ENCODE results near the gene KSR2. TPM values are rescaled to one million over a fixed set of nuclear protein-coding genes. Genes with fewer than 3 reads are reported as not detected.

KSR2 gene
- total RNA-seq, 2 experiments from 2014 or later: 0.03 to 0.15 TPM

GRCh38 chr12:117744418-117744817 lies 224.4 kb downstream of the KSR2 start:
- no peaks in the 10 kb centered on the region for H4K20me1 ChIP-seq (ENCODE audit: insufficient read depth, low read length)
- H3K9me2 ChIP-seq (ENCODE audit: insufficient read depth, low read length): no peaks in the 10 kb centered on the region
- intact Hi-C loops (cut with micrococcal nuclease; ENCODE audit: unreplicated experiment): no loop called here
- no peak overlapping the region for H3K4me2 ChIP-seq (ENCODE audit: low read length)
- H3K36me3 ChIP-seq (ENCODE audit: insufficient read depth, low read length): no peaks in the 10 kb centered on the region
- H3K4me1 ChIP-seq (ENCODE audit: insufficient read depth, low read length, poor library complexity, severe bottlenecking): no peaks in the 10 kb centered on the region
- no peak for DNase-seq (ENCODE audit: low spot score)
- no peak overlapping the region for H3K4me3 ChIP-seq (ENCODE audit: low read depth, low read length, poor library complexity, severe bottlenecking)
- H3K9me3 ChIP-seq (ENCODE audit: low read length): no peaks in the 10 kb centered on the region
- TF ChIP-seq, protein P1, sequence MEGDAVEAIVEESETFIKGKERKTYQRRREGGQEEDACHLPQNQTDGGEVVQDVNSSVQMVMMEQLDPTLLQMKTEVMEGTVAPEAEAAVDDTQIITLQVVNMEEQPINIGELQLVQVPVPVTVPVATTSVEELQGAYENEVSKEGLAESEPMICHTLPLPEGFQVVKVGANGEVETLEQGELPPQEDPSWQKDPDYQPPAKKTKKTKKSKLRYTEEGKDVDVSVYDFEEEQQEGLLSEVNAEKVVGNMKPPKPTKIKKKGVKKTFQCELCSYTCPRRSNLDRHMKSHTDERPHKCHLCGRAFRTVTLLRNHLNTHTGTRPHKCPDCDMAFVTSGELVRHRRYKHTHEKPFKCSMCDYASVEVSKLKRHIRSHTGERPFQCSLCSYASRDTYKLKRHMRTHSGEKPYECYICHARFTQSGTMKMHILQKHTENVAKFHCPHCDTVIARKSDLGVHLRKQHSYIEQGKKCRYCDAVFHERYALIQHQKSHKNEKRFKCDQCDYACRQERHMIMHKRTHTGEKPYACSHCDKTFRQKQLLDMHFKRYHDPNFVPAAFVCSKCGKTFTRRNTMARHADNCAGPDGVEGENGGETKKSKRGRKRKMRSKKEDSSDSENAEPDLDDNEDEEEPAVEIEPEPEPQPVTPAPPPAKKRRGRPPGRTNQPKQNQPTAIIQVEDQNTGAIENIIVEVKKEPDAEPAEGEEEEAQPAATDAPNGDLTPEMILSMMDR (conservative IDR thresholded peaks at IDR 0.05; ENCODE audit: low read length): no peak
- TF ChIP-seq EZH2phosphoT487 (IDR thresholded peaks at IDR 0.05; ENCODE audit: borderline replicate concordance, low read depth, low read length): no peak
- CTCF ChIA-PET (ENCODE audit: unreplicated experiment): no interaction called here
- no peaks in the 10 kb centered on the region for H3K79me2 ChIP-seq (ENCODE audit: insufficient read depth, low read depth, low read length)
- POLR2A ChIA-PET: no interaction called here
- H2AFZ ChIP-seq (ENCODE audit: low read length): no peak overlapping the region
- H3K27ac ChIP-seq (ENCODE audit: low read depth, low read length, poor library complexity, severe bottlenecking): no peak overlapping the region
- no TSS peak for BruUV-seq (replicated peaks)

DNA sequence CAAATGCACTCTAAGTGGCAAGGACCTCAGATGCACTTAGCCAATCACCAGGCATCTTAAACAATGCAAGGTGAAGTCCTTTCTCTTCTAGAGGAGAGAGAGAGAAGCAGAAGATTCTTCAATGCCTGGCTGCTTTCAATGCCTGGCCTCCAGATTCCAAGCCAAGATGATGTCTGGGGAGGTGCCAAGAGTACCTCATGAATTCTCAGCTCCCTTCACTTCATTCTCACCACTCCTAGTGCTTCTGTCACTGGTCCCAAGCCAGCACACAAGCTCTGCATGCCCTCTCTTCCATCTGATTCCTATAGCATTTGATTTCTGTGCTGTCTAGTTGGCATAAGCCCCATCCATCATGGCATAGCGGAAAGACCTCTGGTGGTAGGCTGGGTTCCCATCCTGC lies 225.0 kb downstream of the KSR2 start:
- Histone ChIP-seq H3K4me3 (ENCODE audit: low read depth, low read length, poor library complexity, severe bottlenecking) (no peak overlapping the region), H4K20me1 (ENCODE audit: insufficient read depth, low read length) (no peaks in the 10 kb centered on the region), H3K36me3 (ENCODE audit: insufficient read depth, low read length) (no peaks in the 10 kb centered on the region), H3K27ac (ENCODE audit: low read depth, low read length, poor library complexity, severe bottlenecking) (no peak overlapping the region), H2AFZ (ENCODE audit: low read length) (no peak overlapping the region), H3K79me2 (ENCODE audit: insufficient read depth, low read depth, low read length) (no peaks in the 10 kb centered on the region), H3K4me1 (ENCODE audit: insufficient read depth, low read length, poor library complexity, severe bottlenecking) (no peaks in the 10 kb centered on the region), H3K9me2 (ENCODE audit: insufficient read depth, low read length) (no peaks in the 10 kb centered on the region), H3K4me2 (ENCODE audit: low read length) (no peak overlapping the region), H3K9me3 (ENCODE audit: low read length) (no peaks in the 10 kb centered on the region)
- intact Hi-C loops (cut with micrococcal nuclease; ENCODE audit: unreplicated experiment): no loop called here
- TF ChIP-seq EZH2phosphoT487 (IDR thresholded peaks at IDR 0.05; ENCODE audit: borderline replicate concordance, low read depth, low read length): no peak
- TF ChIP-seq, protein P1 (conservative IDR thresholded peaks at IDR 0.05; ENCODE audit: low read length): no peak
- BruUV-seq (replicated peaks): no TSS peak
- DNase-seq (ENCODE audit: low spot score): no peak
- ChIA-PET CTCF (ENCODE audit: unreplicated experiment) (no interaction called here), POLR2A (no interaction called here)

DNA sequence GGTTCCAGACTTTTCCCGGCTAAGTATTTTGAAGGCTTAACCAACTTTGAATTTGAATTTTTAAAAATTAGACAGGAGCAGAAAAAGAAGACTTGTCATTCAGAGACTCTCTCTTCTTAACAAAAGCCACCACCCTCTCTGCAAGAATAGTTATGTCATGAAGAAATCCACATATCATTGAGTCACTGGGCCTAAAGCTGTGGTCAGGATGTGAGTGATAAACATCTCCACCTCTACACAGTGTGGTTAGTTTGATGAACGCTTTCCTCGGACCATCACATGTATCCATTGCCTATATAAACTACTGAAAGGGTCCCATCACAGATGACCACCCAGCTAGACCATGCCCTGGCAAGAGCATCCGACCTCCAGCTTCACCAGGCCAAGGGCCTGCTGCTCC lies 226.1 kb downstream of the KSR2 start:
- Histone ChIP-seq H3K4me2 (ENCODE audit: low read length) (no peak overlapping the region), H3K79me2 (ENCODE audit: insufficient read depth, low read depth, low read length) (no peaks in the 10 kb centered on the region), H3K27ac (ENCODE audit: low read depth, low read length, poor library complexity, severe bottlenecking) (no peak overlapping the region), H2AFZ (ENCODE audit: low read length) (no peak overlapping the region), H3K9me2 (ENCODE audit: insufficient read depth, low read length) (no peaks in the 10 kb centered on the region), H3K9me3 (ENCODE audit: low read length) (no peaks in the 10 kb centered on the region), H3K36me3 (ENCODE audit: insufficient read depth, low read length) (no peaks in the 10 kb centered on the region), H3K4me3 (ENCODE audit: low read depth, low read length, poor library complexity, severe bottlenecking) (no peak overlapping the region), H4K20me1 (ENCODE audit: insufficient read depth, low read length) (no peaks in the 10 kb centered on the region), H3K4me1 (ENCODE audit: insufficient read depth, low read length, poor library complexity, severe bottlenecking) (no peaks in the 10 kb centered on the region)
- no peak for DNase-seq (ENCODE audit: low spot score)
- intact Hi-C loops (cut with micrococcal nuclease; ENCODE audit: unreplicated experiment): no loop called here
- no TSS peak for BruUV-seq (replicated peaks)
- ChIA-PET CTCF (ENCODE audit: unreplicated experiment) (no interaction called here), POLR2A (no interaction called here)
- TF ChIP-seq EZH2phosphoT487 (IDR thresholded peaks at IDR 0.05; ENCODE audit: borderline replicate concordance, low read depth, low read length): no peak
- TF ChIP-seq, protein P1 (conservative IDR thresholded peaks at IDR 0.05; ENCODE audit: low read length): no peak

Measured in OCI-LY7 (cell line).